ENCODE results near the gene FBXL14. TPM values are rescaled to one million over a fixed set of nuclear protein-coding genes. Genes with fewer than 3 reads are reported as not detected.

Gene FBXL14
- total and polyA plus RNA-seq, 4 donors, result 0.67 to 7.5 (median 4.9) TPM

GRCh38 chr12:1587927-1588574 is 6.3 kb downstream of the FBXL14 start:
- Histone ChIP-seq H3K9me3 (ENCODE audit: control insufficient read depth in 4 of 4, low read length in 3 of 4) (no peaks in the 10 kb centered on the region), H3K27ac (ENCODE audit: low read depth in 1 of 2, low read length in 2 of 2) (no peak overlapping the region), H3K4me3 (ENCODE audit: low read depth in 1 of 3, low read length in 3 of 3) (no peak overlapping the region), H3K27me3 (ENCODE audit: control insufficient read depth in 4 of 4, insufficient read depth in 4 of 4, low read length in 3 of 4) (no peaks in the 10 kb centered on the region), H3K36me3 (ENCODE audit: control insufficient read depth in 4 of 4, insufficient read depth in 3 of 4, low read depth in 1 of 4, low read length in 3 of 4) (no peaks in the 10 kb centered on the region), H3K4me1 (ENCODE audit: control insufficient read depth in 4 of 4, insufficient read depth in 4 of 4, low read length in 3 of 4) (peaks cover 5 to 35% (median 29%) of the 10 kb centered on the region in 4 donors), H3K9ac (ENCODE audit: low read depth in 1 of 2, low read length in 2 of 2) (no peak overlapping the region)
- 59% methylated on average over 5 of the region's 5 CpGs for WGBS
- no peak for DNase-seq (ENCODE audit: low spot score)
- TF ChIP-seq HNF4A (conservative IDR thresholded peaks at IDR 0.05) (no peak), TAF1 (conservative IDR thresholded peaks at IDR 0.05) (no peak), FOXA2 (IDR thresholded peaks at IDR 0.05) (no peak), CTCF (IDR thresholded peaks at IDR 0.05; ENCODE audit: low read depth, low read length, missing input control) (no peak), EGR1 (IDR thresholded peaks at IDR 0.05; ENCODE audit: low read depth in 2 of 2) (no peak), HNF4G (IDR thresholded peaks at IDR 0.05) (no peak), RXRA (IDR thresholded peaks at IDR 0.05) (no peak), RAD21 (IDR thresholded peaks at IDR 0.05) (no peak), FOXA1 (IDR thresholded peaks at IDR 0.05) (no peak), NR2F2 (IDR thresholded peaks at IDR 0.05) (no peak), YY1 (IDR thresholded peaks at IDR 0.05) (no peak), REST (IDR thresholded peaks at IDR 0.05) (no peak), GABPA (IDR thresholded peaks at IDR 0.05 in 1 of 2, conservative IDR thresholded peaks at IDR 0.05 in 1 of 2) (no peak)
- TF ChIP-seq, protein P1, sequence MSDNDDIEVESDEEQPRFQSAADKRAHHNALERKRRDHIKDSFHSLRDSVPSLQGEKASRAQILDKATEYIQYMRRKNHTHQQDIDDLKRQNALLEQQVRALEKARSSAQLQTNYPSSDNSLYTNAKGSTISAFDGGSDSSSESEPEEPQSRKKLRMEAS (IDR thresholded peaks at IDR 0.05), result no peak
- TF ChIP-seq, protein P2, sequence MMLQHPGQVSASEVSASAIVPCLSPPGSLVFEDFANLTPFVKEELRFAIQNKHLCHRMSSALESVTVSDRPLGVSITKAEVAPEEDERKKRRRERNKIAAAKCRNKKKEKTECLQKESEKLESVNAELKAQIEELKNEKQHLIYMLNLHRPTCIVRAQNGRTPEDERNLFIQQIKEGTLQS (IDR thresholded peaks at IDR 0.05), result no peak

DNA sequence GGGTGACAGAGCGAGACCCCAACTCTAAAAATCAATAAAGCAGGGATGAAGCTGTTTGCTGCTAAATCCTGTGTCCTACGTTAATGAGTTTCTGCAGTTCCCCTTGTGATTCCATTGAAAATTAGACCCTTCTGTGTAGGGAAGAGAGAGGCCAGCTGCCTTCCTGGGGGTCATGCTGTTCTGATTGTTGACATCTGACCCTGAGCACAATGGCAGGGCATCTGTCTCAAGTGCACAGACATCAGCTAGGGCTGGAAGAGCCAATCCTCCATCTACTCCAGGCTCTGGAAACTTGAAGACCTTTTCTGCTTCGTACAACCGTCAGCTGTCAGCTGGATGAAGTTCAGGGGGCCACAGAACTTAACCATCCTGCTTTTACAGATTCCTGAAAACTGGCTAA is 10.1 kb downstream of the FBXL14 start:
- no peaks in the 10 kb centered on the region for H3K36me3 ChIP-seq (ENCODE audit: control insufficient read depth in 4 of 4, insufficient read depth in 3 of 4, low read depth in 1 of 4, low read length in 3 of 4)
- no peak overlapping the region for H3K4me3 ChIP-seq (ENCODE audit: low read depth in 1 of 3, low read length in 3 of 3)
- peaks cover 0 to 4% (median 2%) of the 10 kb centered on the region in 4 donors for H3K4me1 ChIP-seq (ENCODE audit: control insufficient read depth in 4 of 4, insufficient read depth in 4 of 4, low read length in 3 of 4)
- no peak overlapping the region for H3K27ac ChIP-seq (ENCODE audit: low read depth in 1 of 2, low read length in 2 of 2)
- H3K27me3 ChIP-seq (ENCODE audit: control insufficient read depth in 4 of 4, insufficient read depth in 4 of 4, low read length in 3 of 4), result no peaks in the 10 kb centered on the region
- TF ChIP-seq, protein P1 (IDR thresholded peaks at IDR 0.05), result no peak
- TF ChIP-seq FOXA1 (IDR thresholded peaks at IDR 0.05), result no peak
- no peak for TF ChIP-seq JUND (IDR thresholded peaks at IDR 0.05)
- no peak for TF ChIP-seq SP1 (IDR thresholded peaks at IDR 0.05)
- no peak for TF ChIP-seq FOXA2 (IDR thresholded peaks at IDR 0.05)
- TF ChIP-seq RAD21 (IDR thresholded peaks at IDR 0.05), result no peak
- TF ChIP-seq, protein P3, sequence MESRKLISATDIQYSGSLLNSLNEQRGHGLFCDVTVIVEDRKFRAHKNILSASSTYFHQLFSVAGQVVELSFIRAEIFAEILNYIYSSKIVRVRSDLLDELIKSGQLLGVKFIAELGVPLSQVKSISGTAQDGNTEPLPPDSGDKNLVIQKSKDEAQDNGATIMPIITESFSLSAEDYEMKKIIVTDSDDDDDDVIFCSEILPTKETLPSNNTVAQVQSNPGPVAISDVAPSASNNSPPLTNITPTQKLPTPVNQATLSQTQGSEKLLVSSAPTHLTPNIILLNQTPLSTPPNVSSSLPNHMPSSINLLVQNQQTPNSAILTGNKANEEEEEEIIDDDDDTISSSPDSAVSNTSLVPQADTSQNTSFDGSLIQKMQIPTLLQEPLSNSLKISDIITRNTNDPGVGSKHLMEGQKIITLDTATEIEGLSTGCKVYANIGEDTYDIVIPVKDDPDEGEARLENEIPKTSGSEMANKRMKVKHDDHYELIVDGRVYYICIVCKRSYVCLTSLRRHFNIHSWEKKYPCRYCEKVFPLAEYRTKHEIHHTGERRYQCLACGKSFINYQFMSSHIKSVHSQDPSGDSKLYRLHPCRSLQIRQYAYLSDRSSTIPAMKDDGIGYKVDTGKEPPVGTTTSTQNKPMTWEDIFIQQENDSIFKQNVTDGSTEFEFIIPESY (IDR thresholded peaks at IDR 0.05), result no peak
- no peak for TF ChIP-seq NR2F2 (IDR thresholded peaks at IDR 0.05)
- no peak for TF ChIP-seq YY1 (IDR thresholded peaks at IDR 0.05)
- no peak for TF ChIP-seq HNF4A (conservative IDR thresholded peaks at IDR 0.05)
- TF ChIP-seq RXRA (IDR thresholded peaks at IDR 0.05), result no peak
- no peak for TF ChIP-seq CTCF (IDR thresholded peaks at IDR 0.05; ENCODE audit: low read depth, low read length, missing input control)
- no peak for DNase-seq (ENCODE audit: low spot score)
- no peaks in the 10 kb centered on the region for H3K9me3 ChIP-seq (ENCODE audit: control insufficient read depth in 4 of 4, low read length in 3 of 4)
- no peak overlapping the region for H3K9ac ChIP-seq (ENCODE audit: low read depth in 1 of 2, low read length in 2 of 2)
- WGBS, result 91% methylated on average over 4 of the region's 4 CpGs
